ENCODE data around the gene MOGAT3.

MOGAT3 gene

DNA sequence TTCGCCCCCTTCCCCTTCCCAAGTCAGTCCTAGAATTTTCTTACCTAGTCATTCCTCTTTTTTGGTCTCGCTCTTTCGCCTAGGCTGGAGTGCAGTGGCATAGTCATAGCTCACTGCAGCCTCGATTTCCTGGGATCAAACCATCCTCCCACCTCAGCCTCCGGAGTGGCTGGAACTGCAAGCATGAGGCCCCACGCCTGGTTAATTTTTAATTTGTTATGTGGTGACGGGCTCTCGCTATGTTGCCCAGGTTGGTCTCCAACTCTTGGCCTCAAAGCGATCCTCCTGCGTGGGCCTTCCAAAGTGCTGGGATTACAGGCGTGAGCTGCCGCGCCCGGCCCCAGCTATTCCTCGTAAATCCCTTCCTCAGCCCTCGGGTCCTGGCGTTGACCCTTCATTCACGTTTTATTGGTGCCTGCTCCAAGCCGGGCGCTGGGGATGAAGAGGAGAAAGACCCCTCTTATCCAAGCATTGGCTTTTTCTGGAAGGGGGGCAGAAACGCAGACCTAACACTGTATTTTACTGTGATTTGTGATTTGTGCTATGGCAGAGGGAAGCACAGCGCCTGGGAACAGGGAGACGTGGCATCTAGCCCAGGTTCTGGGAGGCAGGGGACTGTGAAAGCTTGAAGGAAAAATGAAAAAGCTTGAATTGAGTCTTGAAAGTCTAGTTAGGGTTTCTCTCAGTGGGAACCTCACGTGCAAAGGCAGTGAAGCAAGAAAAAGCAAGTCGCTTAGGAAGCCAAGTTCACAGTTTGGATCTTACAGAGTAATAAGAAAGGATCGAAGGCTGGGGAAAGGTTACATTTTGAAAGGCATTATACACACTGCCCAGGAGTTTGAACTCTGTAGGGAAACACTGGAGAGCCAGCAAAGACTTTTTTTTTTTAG is 17.6 kb upstream of the MOGAT3 start:
- no peak for TF ChIP-seq CTCF (IDR thresholded peaks at IDR 0.05)
- Histone ChIP-seq H3K27ac (peak overlapping the region; percentile 81 to 97), H3K4me3 (peak overlapping the region; percentile 93)
- no peak for DNase-seq (ENCODE audit: low spot score)

DNA sequence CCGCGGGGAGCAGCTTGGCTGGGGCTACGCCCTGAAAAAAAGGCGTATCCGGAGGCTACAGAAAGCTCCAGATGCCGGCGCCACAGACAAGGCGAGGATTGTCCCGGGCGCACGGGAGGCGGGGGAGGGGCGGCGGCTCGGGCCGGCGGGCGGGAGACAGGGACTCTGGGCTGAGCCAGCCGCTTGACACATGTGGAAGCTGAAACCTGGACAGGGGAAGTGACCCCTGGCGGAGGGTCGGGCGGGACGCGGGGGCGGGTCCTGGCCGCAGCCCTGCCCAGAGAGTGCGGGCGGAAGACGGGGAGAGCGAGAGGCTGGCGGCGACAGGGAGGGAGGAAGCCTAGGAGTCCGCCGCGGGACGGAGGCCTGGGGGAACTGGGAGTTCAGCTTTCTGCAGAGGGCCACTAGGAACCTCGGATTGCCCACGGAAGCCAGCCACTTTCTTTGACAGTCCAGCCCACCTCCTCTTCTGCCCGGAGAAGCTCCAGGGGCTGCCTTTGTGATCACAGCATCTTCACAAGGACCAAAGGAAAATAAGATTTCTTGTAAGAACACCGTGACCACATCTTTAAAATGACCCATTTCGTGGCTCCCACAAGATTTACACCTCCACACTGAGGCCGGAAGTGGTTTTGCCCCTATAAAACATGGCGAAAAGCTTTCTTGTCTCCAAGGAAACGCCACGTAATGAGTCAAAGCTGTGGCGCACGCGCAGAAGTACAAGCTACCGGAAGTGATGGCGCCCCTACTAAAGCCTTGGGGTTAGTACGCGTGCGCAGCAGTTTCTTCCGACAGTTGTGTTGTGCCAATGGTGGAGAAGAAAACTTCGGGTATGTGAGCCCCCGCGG is 16.8 kb upstream of the MOGAT3 start, which contains the start of the genes PLOD3 and ZNHIT1:
TSS of gene PLOD3 (minus strand) at position 194 of the 848 bp plus-strand sequence. CDS start 307 bp downstream, outside the sequence.
TSS of gene ZNHIT1 (plus strand) at position 778 of the 848 bp plus-strand sequence. CDS start at position 809, 31 bp downstream.
- TF ChIP-seq CTCF (IDR thresholded peaks at IDR 0.05), result no peak
- H3K27ac ChIP-seq, result peak within 1 kb of the TSS; percentile 81 to 97
- peak; percentile 96 for DNase-seq (ENCODE audit: low spot score)

DNA sequence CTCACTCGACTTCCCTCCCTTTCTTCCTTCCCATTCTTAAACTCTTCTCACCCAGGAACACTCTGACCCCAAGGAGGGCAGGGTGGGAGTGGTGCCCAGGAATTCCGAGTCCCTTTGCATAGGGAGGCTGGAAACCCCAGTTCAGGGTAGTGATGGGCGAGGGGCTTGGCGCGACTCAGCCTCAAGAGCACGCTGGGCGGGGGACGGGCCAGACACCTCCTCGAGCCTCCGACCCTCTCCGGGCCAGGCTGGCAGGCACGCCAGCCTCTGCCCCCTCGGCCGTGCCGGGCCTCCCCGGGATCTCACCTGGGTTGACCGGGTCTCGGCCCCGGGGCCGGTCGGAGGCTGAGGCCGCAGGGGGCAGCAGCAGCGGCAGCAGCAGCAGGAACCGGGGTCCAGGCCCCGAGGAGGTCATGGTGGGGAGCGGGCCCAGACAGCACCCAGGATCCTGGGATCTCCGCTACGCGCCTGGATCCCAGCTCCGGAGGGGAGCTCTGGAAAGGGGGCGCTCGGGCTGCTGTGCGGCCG is 16.1 kb upstream of the MOGAT3 start:
- Histone ChIP-seq H3K27ac (peak overlapping the region; percentile 81 to 97), H3K4me3 (peak overlapping the region; percentile 93)
- no peak for TF ChIP-seq CTCF (IDR thresholded peaks at IDR 0.05)
- no peak for DNase-seq (ENCODE audit: low spot score)

More for the DNA sequence above, 16.8 kb upstream of the MOGAT3 start, which contains the start of the genes PLOD3 and ZNHIT1:
- peak within 1 kb of the TSS; percentile 93 for H3K4me3 ChIP-seq

GRCh38 chr7:101216001-101216859 is 15.4 kb upstream of the MOGAT3 start:
- H3K4me3 ChIP-seq, result peak overlapping the region; percentile 93
- no peak for DNase-seq (ENCODE audit: low spot score)
- peak overlapping the region in 1 of 2 donors; percentile 97 for H3K27ac ChIP-seq
- no peak for TF ChIP-seq CTCF (IDR thresholded peaks at IDR 0.05)

DNA sequence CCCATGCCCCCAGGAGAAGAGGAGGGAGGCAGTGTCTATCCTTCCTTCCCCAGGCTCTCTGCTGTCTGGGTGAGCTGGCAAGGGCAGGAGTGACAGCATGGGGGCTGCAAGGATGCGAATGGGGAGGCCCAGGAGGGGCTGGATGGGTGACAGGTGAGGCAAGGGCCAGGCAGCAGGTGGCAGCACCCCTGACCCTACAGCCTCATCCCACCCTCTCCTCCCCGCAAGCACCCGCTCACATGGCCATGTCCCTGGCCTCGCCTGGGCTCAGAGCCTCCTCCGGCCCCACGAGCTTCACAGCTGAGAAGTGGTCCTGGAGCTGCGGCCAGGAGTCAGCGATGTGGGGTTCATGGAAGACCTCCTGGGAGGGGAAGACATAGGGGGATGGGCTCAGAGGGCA is 11.2 kb upstream of the MOGAT3 start:
- no peak for TF ChIP-seq CTCF (IDR thresholded peaks at IDR 0.05)
- no peak overlapping the region for H3K27ac ChIP-seq
- no peak overlapping the region for H3K4me3 ChIP-seq
- no peak for DNase-seq (ENCODE audit: low spot score)

DNA sequence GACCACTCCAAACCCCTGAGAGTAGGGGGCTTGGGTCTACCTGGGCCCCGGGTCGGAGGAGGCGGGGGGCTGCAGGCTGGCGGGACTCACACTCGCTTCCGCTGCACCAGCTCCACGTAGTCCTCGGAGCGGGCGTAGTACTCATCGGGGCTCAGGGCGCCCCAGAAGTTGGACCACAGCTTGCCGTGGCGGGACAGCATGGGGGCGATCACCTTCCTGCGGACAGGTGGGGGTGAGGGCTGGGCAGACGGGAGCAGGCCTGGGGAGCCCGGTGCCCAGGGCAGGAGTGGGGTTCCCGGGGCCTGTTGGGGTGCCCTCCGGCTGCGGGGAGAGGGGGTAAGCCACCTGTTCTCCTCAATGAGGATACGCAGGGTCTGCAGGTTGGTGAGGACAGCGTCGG is 10.7 kb upstream of the MOGAT3 start:
- no peak for DNase-seq (ENCODE audit: low spot score)
- no peak for TF ChIP-seq CTCF (IDR thresholded peaks at IDR 0.05)

More for the DNA sequence above, 10.7 kb upstream of the MOGAT3 start:
- Histone ChIP-seq H3K4me3 (no peak overlapping the region), H3K27ac (no peak overlapping the region)

Data from coronary artery (tissue), 2 donors.